ENCODE results near the gene GJC2.

DNA sequence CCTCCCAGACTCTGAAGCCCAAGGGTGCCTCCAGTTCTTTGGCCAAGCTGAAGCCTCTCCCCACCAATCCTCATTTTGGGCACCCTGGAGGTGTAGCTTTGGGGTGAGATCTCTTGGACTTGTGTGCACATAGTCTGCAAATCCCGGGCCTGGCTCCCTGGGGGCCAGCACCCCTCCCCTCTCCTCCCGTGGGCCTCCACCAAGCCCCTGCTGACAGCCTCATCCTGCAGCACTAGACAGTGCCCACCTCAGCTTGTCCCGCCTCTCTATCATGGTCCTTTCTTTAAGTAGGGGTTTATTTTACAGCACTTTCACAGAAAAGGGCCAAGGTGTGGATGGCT is 3.2 kb downstream of the GJC2 start:
- TF ChIP-seq, protein P1, sequence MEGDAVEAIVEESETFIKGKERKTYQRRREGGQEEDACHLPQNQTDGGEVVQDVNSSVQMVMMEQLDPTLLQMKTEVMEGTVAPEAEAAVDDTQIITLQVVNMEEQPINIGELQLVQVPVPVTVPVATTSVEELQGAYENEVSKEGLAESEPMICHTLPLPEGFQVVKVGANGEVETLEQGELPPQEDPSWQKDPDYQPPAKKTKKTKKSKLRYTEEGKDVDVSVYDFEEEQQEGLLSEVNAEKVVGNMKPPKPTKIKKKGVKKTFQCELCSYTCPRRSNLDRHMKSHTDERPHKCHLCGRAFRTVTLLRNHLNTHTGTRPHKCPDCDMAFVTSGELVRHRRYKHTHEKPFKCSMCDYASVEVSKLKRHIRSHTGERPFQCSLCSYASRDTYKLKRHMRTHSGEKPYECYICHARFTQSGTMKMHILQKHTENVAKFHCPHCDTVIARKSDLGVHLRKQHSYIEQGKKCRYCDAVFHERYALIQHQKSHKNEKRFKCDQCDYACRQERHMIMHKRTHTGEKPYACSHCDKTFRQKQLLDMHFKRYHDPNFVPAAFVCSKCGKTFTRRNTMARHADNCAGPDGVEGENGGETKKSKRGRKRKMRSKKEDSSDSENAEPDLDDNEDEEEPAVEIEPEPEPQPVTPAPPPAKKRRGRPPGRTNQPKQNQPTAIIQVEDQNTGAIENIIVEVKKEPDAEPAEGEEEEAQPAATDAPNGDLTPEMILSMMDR (IDR thresholded peaks at IDR 0.05): no peak
- no peak for TF ChIP-seq POLR2A (IDR thresholded peaks at IDR 0.05)

All from stomach (tissue), 4 donors.